GM13977 (cell line): ENCODE data around the gene ITGB7.
"Not testable (repeated sequence)": the region's sequence is repeated elsewhere in the genome, so short reads cannot be mapped to it uniquely, and the experiment has no call there.

ENCODE experiments used
- DNase-seq: peaks from one replicate; pipeline ENCODE4 v3.0.0; 2012; ENCODE audit warnings: low spot score
- CTCF ChIP-seq: IDR thresholded peaks from 2 replicates; pipeline ENCODE4 v1.5.1; 2012; ENCODE audit warnings: mild to moderate bottlenecking, control low read depth; ENCODE audit not compliant: insufficient read depth; ENCODE audit errors: extremely low read depth, missing control alignments
- in situ Hi-C: fragments of 300-500 bp; cut with MboI; formaldehyde crosslinking; loops from one replicate; pipeline ENCODE4 v1.12.0; 2022; ENCODE audit warnings: low sequenced_read_pairs, low pct_unique_long_range_greater_than_20kb, mixed read lengths, inconsistent platforms; ENCODE audit not compliant: unreplicated experiment

The ITGB7 gene

GRCh38 chr12:53171725-53172329 lies 35.2 kb downstream of the ITGB7 start:
- in situ Hi-C loops: no loop called here
- no peak for DNase-seq

DNA sequence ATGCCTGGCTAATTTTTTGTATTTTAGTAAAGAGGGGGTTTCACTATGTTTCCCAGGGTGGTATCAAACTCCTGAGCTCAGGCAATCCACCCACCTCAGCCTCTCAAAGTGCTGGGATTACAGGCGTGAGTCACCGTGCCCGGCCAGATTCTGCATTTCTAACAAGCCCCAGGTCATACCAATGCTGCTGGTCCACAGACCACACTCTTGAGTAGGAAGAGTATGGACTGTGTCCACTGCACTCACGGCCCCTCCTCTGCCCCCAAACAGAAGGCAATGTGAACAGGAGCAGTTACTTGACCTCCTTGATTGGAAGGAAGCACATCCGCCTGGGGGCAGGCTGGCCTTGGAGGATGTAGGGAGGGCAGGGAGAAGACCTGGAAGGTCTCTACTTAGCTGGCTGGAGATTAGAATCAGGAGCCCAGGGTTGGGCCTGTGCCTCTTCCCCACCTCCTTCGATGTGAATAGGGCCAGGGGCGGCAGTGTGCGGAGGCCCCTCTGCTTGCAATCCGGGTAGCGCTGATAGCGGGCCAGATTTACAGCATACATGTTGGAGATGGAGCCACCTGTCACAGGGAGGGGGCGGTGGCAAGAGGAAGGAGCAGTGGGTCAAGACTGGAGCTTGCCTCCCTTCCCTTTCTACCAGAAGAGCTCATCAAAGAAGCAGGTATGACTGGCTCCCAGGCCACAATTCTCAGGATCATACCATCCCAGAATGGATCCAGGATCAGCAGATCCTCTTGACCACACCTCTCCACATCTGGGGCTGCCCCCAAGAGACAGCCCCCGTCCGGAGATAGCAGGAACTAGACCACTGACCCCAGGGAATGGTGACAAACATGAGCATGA lies 36.0 kb downstream of the ITGB7 start:
- DNase-seq: no peak
- in situ Hi-C loops: no loop called here
- TF ChIP-seq CTCF: no peak

More at GRCh38 chr12:53171725-53172329, 35.2 kb downstream of the ITGB7 start:
- TF ChIP-seq CTCF: no peak

DNA sequence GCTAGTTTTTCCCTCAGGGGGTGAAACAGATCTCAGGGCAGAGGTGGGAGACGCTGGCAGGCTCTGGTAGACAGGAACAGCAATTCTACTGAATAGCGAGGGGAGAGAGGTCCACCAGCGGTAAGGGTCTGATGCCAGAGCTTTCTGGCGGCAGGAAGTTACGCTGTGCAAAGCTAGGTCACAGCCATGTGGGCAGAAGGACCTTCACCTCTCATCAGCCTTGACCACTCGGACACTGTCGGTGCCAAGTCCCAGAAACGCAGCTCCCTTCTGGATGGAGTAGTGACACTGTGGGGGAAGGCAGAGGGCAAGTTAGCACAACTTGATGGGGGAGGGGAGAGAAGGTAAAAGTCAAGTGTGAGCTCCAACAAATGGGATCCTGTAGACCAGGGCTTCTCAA lies 36.8 kb downstream of the ITGB7 start:
- DNase-seq: no peak
- in situ Hi-C loops: no loop called here
- TF ChIP-seq CTCF: no peak

- DNase-seq: no peak
- no peak for TF ChIP-seq CTCF
- in situ Hi-C loops: no loop called here
These were observed 37.4 kb downstream of the ITGB7 start for GRCh38 chr12:53169644-53170043.

GRCh38 chr12:53166837-53167236 lies 40.2 kb downstream of the ITGB7 start:
- peak; percentile 3 for DNase-seq
- in situ Hi-C loops: no loop called here
- TF ChIP-seq CTCF: no peak

DNA sequence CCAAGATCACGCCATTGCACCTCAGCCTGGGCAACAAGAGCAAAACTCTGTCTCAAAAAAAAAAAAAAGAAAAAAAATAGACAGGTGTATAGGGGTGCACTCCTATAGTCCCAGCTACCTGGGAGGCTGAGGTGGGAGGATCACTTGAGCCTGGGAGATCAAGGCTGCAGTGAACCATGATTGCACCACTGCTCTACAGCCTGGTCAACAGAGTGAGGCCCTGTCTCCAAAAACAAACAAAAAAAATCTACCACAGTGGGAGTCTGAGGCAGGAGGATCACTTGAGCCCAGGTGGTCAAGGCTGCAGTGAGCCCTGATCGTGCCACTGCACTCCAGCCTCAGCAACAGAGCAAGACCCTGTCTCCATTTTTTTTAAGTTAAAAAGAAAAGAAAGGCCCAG lies 44.0 kb downstream of the ITGB7 start:
- DNase-seq, in situ Hi-C loops: not testable (repeated sequence)

GRCh38 chr12:53161119-53161911 lies 45.7 kb downstream of the ITGB7 start:
- in situ Hi-C loops: no loop called here

More at GRCh38 chr12:53161119-53161911, 45.7 kb downstream of the ITGB7 start:
- TF ChIP-seq CTCF: no peak
- DNase-seq: no peak
